Endothelial cell of hepatic sinusoid (primary cell): ENCODE data around the gene STATH.
"Not testable (repeated sequence)": the region's sequence is repeated elsewhere in the genome, so short reads cannot be mapped to it uniquely, and the experiment has no call there.

ENCODE experiments used
- in situ Hi-C: cut with HindIII; loops from 2 replicates; pipeline ENCODE4 v1.10.0; 2017; ENCODE audit warnings: low sequenced_read_pairs

Gene STATH, protein sequence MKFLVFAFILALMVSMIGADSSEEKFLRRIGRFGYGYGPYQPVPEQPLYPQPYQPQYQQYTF

DNA sequence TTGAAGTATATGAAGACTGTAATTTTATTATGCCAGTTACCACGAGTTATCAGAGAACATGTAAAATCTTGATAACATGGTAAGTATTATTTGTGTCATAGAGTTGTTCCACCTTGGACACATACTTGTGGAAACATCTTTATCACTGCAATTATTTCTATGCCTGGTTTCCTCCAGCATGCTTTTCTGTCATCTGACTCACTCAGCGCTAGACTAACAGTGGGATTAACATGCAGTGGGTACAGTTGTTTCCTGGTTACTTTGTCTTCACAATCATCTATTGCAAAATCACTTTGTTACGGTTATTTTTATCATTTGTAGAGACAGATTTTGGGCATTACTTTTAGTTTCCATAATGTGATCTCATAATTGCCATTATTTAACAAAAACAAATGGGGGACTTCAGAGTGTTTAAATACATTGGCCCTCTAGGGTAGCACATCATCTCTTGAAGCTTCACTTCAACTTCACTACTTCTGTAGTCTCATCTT is at the start of gene STATH:
TSS of gene STATH (plus strand) at position 441 of the 491 bp plus-strand sequence. CDS start 2,472 bp downstream, outside the sequence.
- in situ Hi-C loops: no loop called here

DNA sequence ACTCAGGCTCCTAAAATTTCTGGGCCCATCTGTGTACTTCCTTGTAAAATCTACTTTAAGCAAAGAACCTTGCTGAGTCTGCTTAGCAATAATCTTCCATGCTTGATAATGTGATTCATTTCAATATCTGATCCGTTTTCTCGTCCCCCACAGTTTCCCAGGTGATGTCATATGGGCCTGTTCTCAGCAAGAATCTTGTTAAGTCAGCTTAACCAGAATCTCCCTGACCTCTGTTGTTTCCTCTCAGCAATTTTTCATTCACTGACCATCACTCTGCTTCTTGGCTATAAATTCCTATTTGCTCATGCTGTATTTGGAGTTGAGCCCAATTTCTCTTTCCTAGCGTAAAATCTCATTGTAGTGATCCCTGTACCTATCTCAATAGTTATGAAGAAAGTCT is 44.2 kb upstream of the STATH start:
- in situ Hi-C loops: no loop called here

DNA sequence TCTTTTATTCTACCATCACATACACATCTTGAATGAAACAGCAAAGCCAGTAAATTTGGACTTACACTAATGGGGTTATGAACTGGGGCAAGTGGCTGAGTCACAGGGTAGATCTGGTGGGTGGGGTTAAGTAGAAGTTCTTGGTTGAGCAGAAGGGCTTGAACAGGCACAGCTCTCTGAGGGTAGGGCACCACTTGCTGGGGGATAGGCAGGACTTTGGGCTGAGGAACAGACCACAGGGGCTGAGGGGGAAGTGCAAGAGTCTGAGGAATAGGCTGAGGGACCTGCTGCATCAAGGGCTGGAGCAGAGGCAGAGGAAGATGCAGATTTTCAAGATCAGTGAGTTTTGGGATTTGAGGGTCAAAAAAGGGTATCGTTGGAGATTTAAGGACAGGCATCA is 38.6 kb upstream of the STATH start:
- in situ Hi-C loops: no loop called here

DNA sequence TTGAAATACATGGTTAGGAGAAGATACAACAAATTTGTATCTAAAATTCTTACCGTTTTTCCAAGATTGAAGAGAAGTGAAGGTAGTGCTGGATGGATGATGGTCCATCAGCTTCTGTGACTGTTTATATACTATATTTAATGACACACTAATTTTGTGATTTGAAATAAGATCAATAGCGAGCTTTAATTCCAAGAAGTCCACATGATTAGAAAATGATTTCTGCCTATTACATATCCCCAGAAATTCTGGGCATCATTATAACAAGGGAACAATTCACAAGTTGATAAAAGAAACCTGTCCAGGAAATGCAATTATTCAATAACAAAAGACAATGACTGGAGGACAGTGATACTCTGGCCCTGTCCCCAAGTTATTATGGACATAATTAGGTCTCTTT is 30.1 kb upstream of the STATH start, which contains the start of gene CSN2:
TSS of gene CSN2 (minus strand) at position 101 of the 400 bp plus-strand sequence. CDS start 4,733 bp downstream, outside the sequence.
- in situ Hi-C loops: no loop called here

DNA sequence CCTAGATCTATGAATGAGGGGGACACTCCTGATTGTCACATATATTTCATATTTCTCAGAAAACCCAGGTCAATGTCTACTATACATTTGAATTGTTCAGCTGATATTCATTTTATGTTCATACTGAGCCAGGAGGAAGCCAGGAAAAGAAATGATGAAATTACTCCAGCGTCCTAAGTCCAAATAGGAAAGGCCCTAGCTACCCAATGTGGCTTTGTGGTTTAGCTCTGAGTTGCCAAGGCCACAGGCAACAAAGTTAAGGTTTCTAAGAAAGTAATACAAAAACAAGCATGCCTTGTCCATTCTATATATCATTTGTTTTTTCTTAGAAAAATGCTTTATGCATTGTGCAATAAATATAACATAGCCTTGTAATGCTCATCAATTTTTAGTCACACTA is 25.7 kb upstream of the STATH start:
- in situ Hi-C loops: no loop called here

DNA sequence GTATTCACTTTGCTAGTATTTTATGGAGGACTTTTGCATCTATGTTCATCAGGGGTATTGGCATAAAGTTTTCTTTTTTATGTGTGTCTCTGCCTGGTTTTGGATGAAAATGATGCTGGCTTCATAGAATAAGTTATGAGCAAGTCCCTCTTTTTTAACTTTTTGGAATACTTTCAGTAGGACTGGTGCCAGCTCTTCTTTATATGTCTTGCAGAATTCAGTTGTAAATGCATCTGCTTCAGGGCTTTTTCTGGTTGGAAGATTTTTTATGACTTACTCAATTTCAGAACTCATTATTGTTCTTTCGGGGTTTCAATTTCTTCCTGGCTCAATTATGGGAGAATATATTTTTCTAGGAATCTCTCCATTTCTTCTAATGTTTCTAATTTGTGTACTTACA is 21.1 kb upstream of the STATH start:
- in situ Hi-C loops: no loop called here

DNA sequence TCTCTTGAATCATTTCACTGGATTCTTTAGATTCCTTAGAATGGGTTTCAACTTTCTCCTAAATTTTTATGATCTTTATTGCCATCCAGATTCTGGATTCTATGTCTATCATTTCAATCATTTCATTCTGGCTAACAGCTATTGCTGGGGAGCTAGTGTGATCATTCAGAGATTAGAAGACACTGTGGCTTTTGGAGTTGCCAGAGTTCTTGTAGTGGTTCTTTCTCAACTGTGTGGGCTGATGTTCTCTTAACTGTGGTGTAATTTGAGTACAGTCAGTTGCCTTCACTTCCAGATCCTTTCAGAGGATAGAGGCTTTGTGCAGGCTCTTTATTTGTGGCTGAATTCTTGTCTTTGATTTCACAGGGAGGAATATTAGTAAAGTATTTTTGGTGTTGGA is 18.2 kb upstream of the STATH start:
- in situ Hi-C loops: no loop called here

DNA sequence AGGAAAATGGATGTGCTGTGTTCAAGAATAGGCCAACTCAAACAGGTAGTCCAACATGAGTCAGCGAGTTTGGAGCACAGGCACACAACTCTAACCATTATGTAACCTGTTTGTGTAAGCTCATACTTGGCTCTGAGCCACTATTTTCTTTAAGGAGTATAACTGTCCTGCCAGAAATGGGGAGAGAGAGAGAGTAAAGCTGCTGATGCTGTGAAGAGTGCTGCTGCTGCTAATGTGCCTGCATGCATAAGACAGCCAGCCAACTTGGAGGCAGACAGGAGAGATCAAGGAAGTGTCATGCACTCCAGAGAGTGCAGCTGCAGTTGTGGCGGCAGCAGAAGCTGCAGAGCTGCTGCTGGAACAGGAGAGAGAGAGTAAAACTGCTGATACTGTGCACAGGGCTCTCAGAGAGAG is 11.7 kb upstream of the STATH start:
- in situ Hi-C loops: no loop called here

DNA sequence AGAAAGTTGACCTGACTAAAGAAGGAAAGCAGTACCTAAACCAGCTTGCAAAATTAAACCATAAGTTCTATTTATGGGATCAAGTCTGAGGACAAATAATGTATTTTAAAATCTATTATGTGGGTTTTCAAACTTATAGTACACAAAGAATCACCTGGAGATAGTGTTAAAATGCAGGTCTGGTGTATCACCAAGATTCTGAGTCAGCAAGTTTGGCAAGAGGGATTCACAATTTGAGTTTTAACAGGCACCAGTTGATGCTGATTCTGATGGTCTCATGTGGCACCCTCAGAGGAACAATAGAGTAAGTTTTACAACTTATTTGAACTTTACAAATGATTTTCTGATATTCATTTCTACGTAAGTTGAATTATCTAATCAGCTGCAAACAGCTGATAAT is 9.1 kb upstream of the STATH start:
- in situ Hi-C loops: no loop called here

DNA sequence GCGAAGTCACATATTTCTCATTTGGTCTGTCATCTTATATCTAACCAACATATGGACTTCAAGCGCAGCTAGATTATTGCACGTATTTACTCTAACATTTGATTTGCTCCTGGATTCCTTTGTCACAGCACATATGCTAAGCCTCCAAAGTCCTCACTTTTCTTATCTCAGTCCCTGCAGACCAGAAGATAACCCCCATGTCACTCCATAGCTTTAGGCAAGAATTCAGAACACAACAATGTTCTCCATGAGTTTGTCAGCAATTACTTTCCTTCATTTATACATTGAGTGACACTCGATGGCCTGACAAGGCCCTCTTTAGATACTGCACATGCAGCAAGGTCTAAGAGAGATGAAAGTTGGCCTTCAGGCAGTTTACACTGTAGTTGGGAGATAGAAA is 4.8 kb upstream of the STATH start:
- in situ Hi-C loops: no loop called here

DNA sequence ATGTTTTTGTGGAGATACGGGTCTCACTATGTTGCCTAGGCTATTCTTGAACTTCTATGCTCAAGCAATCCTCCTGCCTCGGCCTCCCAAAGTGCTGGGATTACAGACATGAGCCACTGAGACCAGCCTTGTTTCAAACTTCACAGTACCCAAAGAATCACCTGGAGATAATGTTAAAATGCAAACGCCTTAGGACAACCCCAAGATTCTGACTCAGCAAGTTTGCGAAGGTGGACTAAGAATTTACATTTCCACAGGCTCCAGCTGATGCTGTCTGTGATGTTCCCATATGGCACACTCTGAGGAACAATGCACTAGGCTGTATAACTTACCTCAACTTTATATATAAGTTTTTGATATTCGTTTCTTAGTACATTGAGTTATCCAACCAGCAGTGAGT is 984 bp upstream of the STATH start:
- in situ Hi-C loops: no loop called here

DNA sequence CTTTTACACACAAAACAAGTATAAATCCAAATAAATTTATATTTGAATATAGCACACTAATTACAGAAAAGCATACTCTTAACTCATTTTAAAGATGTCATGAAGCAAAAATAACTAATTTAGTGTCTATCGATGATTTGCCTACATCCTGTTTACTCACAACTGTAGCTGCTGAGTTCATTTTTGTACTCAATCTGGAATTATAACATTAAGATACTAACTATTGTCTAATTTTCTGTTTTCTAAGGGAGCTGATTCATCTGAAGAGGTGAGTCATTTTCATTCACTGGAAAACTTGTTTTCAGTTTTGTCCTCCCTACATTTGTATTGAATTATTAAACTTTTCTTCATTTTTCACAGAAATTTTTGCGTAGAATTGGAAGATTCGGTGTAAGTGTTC is 3.7 kb downstream of the STATH start:
- in situ Hi-C loops: no loop called here

DNA sequence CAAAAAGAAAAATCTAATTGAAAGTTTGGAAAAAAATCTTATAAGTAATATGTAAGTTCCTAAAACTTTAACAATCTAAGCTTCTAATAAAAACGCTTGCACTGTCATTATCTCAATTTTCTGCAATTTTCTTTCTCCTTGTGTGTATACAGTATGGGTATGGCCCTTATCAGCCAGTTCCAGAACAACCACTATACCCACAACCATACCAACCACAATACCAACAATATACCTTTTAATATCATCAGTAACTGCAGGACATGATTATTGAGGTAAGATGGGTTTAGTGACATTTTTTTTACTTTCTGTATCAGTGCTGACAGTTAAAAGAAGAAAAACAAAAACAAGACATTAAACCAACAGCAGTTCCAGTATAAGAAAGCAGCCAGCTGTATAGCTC is 4.9 kb downstream of the STATH start:
- in situ Hi-C loops: no loop called here

DNA sequence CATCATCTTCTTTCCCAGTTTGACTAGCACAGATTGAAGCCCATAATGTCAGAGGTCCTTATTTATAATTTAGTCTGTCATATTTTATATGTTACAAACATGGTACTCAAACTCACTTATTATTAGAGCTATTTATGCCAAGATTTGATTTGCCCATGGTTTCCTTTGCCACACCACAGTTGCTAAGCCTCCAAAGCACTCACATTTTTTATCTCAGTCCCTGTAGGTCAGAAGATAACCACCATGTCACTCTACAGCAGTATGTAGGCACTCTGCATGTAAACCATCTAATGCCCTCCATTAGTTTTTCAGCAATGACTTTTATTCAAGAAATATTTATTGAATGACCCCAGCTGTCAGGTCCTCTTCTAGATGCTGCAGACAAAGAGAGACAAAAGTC is 6.7 kb downstream of the STATH start:
- in situ Hi-C loops: no loop called here

DNA sequence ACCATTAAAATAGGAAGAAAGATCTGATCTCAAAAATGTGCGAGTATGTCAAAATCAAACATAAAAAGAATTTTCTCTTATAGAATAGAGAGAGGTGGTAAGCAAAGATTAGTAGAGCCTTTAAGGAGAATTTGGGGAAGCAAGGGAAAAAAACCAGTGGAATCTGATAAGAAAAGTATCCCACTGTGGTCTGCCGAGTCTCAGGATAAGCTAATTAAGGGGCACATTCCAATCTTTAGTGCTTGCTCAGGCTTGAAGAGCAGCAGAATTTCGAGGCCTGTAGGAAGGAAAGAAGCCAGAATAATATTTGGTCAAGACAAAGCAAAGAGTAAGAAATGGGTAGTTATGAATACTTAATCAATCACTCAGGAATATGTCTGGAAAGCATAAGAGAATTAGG is 13.0 kb downstream of the STATH start:
- in situ Hi-C loops: no loop called here

DNA sequence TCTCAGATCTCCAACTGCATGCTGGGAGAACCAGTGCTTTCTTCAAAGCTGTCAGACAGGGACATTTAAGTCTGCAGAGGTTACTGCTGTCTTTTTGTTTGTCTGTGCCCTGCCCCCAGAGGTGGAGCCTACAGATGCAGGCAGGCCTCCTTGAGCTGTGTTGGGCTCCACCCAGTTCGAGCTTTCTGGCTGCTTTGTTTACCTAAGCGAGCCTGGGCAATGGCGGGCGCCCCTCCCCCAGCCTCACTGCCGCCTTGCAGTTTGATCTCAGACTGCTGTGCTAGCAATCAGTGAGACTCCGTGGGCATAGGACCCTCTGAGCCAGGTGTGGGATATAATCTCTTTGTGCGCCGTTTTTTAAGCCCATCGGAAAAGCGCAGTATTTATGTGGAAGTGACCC is 23.2 kb downstream of the STATH start:
- in situ Hi-C loops: not testable (repeated sequence)

DNA sequence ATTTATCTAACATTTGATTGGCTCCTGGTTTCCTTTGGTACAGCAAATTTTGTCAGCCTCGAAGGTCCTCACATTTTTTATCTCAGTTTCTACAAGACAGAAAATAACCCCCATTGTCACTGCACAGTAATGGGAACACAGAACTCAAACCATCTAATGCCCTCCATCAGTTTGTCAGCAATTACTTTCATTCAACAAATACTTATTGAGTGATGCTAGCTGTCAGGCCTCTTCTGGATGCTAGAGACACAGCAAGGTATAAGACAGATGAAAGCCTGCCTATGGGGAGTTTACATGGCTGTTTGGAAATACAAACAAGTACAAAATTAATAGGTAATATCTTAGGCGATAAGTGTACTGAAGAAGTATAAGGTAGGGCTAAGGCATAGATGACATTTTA is 27.5 kb downstream of the STATH start:
- in situ Hi-C loops: no loop called here

DNA sequence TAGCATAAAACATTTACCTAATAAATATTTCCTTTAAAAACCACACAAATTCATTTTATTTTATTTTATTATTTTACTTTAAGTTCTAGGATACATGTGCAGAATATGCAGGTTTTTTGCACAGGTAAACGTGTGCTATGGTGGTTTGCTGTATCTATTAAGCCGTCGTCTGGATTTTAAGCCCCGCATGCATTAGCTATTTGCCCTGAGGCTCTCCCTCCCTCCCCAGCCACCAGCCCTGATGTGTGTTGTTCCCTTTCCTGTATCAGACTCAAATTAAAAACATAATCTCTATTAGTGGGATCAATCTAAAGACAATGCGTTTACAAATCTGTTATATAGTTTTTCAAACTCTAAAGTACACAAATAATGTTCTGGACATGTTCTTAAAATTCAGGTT is 31.2 kb downstream of the STATH start:
- in situ Hi-C loops: no loop called here

DNA sequence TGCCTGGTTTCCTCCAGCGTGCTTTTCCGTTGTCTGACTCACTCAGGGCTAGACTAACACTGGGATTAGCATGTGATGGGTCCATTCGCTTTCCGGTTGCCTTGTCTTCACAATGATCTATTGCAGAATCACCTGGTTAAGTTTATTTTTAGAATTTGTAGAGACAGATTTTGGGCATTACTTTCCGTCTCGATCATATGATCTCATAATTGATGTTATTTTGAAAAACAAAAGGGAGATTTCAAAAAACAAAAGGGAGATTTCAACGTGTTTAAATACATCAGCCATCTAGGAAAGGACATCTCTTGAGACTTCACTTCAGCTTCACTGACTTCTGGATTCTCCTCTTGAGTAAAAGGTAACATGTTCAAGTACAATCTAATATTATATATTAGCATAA is 32.4 kb downstream of the STATH start, which contains the start of gene HTN3:
TSS of gene HTN3 (plus strand) at position 301 of the 400 bp plus-strand sequence. CDS start 2,282 bp downstream, outside the sequence.
- in situ Hi-C loops: not testable (repeated sequence)

DNA sequence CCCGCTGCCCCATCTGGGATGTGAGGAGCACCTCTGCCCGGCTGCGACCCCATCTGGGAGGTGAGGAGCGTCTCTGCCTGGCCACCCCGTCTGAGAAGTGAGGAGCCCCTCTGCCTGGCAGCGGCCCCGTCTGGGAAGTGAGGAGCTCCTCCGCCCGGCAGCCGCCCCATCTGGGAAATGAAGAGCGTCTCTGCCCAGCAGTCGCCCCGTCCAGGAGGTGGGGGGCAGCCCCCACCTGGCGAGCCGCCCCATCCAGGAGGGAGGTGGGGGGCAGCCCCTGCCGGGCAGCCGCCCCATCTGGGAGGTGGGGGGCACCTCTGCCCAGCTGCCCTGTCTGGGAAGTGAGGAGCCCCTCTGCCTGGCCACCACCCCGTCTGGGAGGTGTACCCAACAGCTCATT is 41.8 kb downstream of the STATH start:
- in situ Hi-C loops: not testable (repeated sequence)

DNA sequence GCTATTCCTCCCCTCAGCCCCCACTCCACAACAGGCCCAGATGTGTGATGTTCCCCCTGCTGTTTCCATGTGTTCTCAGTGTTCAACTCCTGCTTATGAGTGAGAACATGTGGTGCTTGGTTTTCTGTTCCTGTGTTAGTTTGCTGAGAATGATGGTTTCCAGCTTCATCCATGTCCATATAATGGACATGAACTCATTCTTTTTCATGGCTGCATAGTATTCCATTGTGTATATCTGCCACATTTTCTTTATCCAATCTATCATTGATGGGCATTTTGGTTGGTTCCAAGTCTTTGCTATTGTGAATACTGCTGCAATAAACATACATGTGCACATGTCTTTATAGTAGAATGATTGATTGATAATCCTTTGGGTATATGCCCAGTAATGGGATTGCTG is 44.2 kb downstream of the STATH start:
- in situ Hi-C loops: not testable (repeated sequence)

DNA sequence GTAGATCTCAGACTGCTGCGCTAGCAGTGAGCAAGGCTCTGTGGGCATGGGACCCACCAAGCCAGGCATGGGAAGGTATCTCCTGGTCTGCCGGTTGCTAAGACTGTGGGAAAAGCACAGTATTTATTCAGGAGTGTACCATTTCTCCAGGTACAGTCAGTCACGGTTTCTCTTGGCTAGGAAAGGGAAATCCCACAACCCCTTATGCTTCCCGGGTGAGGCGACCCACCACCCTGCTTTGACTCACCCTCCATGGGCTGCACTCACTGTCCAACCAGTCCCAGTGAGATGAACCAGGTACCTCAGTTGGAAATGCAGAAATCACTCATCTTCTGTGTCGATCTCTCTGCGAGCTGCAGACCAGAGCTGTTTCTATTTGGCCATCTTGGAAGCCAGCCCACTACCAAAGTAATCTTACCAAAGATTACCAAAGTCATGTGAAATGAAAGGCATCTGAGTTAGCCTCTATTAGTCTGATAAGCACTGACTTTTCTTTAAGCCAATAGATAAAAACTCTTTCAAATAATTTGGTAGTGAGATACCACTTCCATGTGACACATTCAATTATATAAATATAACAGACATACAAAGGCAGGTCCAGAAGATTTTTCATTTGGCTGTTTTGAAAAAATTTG is 46.0 kb downstream of the STATH start:
- in situ Hi-C loops: no loop called here

DNA sequence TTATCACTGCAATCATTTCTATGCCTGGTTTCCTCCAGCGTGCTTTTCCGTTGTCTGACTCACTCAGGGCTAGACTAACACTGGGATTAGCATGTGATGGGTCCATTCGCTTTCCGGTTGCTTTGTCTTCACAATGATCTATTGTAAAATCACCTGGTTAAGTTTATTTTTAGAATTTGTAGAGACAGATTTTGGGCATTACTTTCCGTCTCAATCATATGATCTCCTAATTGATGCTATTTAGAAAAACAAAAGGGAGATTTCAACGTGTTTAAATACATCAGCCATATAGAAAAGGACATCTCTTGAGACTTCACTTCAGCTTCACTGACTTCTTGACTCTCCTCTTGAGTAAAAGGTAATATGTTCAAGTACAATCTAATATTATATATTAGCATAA is 54.4 kb downstream of the STATH start, which contains the start of gene HTN1:
TSS of gene HTN1 (plus strand) at position 301 of the 400 bp plus-strand sequence. CDS start 2,639 bp downstream, outside the sequence.
- in situ Hi-C loops: not testable (repeated sequence)
